ENCODE data around the gene PHIP. TPM values are rescaled to one million over a fixed set of nuclear protein-coding genes. Genes with fewer than 3 reads are reported as not detected.

PHIP gene
- total RNA-seq, 6 experiments from 2014 or later = 15.7 to 18.7 (median 17.6) TPM

DNA sequence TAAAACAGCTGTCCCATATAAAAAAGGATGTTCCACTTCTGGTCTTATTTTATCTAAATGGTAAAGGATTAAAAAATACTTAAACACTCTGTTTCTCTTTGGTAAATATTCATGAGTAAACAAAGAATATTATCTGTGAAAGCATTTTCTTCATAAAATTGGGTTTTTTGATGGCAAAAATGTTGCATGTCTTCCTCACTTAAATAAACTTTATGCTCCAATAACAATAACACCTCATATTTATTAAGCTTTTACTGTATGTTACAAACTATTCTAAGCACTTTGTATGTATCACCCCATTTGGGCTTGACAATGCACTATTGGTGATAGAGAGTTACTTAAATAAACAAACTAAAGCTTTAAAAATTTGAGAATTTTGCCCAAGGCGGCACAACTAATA is 91.9 kb downstream of the PHIP start:
- no peak overlapping the region for H3K27ac Mint-ChIP-seq
- H3K4me3 Mint-ChIP-seq = no peak overlapping the region
- peaks cover 26% of the 10 kb centered on the region for H3K36me3 Mint-ChIP-seq (ENCODE audit: low read depth)
- no peaks in the 10 kb centered on the region for H3K27me3 Mint-ChIP-seq (ENCODE audit: insufficient read depth)
- TF ChIP-seq, protein P1, sequence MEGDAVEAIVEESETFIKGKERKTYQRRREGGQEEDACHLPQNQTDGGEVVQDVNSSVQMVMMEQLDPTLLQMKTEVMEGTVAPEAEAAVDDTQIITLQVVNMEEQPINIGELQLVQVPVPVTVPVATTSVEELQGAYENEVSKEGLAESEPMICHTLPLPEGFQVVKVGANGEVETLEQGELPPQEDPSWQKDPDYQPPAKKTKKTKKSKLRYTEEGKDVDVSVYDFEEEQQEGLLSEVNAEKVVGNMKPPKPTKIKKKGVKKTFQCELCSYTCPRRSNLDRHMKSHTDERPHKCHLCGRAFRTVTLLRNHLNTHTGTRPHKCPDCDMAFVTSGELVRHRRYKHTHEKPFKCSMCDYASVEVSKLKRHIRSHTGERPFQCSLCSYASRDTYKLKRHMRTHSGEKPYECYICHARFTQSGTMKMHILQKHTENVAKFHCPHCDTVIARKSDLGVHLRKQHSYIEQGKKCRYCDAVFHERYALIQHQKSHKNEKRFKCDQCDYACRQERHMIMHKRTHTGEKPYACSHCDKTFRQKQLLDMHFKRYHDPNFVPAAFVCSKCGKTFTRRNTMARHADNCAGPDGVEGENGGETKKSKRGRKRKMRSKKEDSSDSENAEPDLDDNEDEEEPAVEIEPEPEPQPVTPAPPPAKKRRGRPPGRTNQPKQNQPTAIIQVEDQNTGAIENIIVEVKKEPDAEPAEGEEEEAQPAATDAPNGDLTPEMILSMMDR (IDR thresholded peaks at IDR 0.05) = no peak
- no peak for DNase-seq
- H3K4me1 Mint-ChIP-seq (ENCODE audit: low read depth) = no peaks in the 10 kb centered on the region
- H3K9me3 Mint-ChIP-seq = no peaks in the 10 kb centered on the region

DNA sequence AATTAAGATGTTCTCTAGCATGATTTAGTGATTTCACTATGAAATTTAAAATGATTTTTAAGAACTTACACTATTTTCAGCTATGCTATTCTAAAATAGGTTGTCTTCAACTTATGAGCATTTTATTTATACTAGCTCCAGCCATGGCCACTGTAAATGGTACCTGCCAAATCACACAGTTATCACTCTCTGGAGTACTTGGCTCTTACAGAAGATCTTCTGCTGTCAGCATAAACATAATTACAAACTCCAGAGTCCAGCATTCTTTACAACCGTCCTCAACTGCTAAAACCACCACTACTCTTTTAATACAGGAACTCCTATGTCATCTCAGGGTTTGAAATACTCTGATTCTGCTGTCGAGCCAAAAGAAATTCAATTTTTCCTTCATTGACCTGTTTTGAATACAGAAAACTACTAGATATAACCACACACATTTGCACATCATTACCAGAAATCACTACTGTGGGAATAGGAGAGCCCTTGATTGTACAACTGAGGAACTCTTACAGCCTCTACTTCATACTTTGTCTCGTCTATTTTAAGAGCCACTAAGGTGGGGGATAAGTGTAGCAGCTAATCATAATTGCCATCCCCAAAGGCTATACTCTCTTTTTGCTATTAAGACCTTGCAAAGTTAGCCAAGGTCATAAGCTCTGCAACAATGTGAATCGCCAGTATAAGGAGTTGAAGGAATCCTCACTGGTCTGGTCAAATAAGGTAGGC is 93.7 kb downstream of the PHIP start:
- no peaks in the 10 kb centered on the region for H3K4me1 Mint-ChIP-seq (ENCODE audit: low read depth)
- H3K36me3 Mint-ChIP-seq (ENCODE audit: low read depth) = peaks cover 10% of the 10 kb centered on the region; the same call in 1 of the 2 replicates
- no peak for DNase-seq
- no peaks in the 10 kb centered on the region for H3K27me3 Mint-ChIP-seq (ENCODE audit: insufficient read depth)
- no peak overlapping the region for H3K27ac Mint-ChIP-seq
- no peak overlapping the region for H3K4me3 Mint-ChIP-seq
- TF ChIP-seq, protein P1 (IDR thresholded peaks at IDR 0.05) = no peak
- no peaks in the 10 kb centered on the region for H3K9me3 Mint-ChIP-seq

DNA sequence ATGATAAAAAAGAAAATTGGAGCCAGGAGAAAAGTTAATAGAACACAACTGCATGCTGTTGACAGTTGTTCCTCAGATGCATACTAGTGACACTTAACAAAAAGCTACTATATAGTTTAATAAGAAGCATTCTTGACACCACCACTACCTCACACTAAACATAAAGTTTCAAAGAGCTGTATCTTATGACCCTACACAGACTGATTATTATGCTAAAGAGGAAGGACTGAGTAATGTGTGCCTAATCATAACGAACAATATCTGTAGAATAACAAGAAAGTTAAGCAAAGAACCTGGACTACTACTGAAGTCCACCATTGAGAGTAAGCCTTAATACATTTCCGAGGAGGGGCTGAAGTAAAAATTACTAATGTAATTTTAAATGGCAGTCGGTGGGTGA is 110.9 kb downstream of the PHIP start:
- no peaks in the 10 kb centered on the region for H3K27me3 Mint-ChIP-seq (ENCODE audit: insufficient read depth)
- TF ChIP-seq, protein P1 (IDR thresholded peaks at IDR 0.05) = no peak
- peaks cover 21% of the 10 kb centered on the region for H3K36me3 Mint-ChIP-seq (ENCODE audit: low read depth)
- no peak overlapping the region for H3K4me3 Mint-ChIP-seq
- H3K4me1 Mint-ChIP-seq (ENCODE audit: low read depth) = no peaks in the 10 kb centered on the region
- H3K9me3 Mint-ChIP-seq = no peaks in the 10 kb centered on the region
- DNase-seq = no peak
- H3K27ac Mint-ChIP-seq = no peak overlapping the region

DNA sequence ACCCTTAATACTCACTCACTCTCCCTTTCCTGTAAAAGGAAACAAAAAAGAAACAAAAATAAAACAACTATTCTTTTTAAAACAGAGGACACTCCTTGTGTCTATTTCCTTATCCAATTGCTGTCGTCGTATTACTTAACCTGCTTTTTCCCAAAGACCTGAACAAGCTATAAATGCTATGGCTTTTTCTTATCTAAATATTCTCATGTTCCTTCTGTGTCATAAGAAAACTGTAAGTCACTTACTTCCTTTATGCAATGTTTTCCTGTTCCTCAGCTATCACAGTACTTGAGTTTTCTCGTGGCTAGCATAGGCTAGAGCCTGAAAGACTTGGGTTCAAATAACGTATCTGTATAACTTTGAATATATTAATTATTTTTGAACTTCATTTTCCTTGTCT is 111.5 kb downstream of the PHIP start:
- Mint-ChIP-seq H3K27ac (no peak overlapping the region), H3K4me1 (ENCODE audit: low read depth) (no peaks in the 10 kb centered on the region), H3K9me3 (no peaks in the 10 kb centered on the region), H3K27me3 (ENCODE audit: insufficient read depth) (no peaks in the 10 kb centered on the region), H3K36me3 (ENCODE audit: low read depth) (peaks cover 26% of the 10 kb centered on the region), H3K4me3 (no peak overlapping the region)
- DNase-seq = no peak
- TF ChIP-seq, protein P1 (IDR thresholded peaks at IDR 0.05) = no peak

DNA sequence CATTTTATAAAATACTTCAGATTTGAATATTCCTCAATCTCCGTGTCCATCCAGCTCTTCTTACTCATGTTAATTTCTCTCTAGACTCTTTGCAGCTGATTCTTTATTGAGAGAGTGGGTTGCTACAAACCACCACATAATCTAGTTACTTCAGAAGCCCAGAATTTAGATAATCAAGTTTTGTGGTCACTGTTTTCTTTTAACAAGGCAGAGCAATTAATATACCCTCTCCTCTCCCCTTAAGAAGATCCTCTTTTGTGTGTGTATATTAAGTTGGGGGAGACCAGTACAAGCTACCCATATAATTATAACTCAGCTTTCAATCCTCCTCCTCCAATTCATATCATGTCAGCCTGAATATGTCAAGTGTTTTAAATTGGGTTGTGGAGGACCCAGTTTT is 115.6 kb downstream of the PHIP start:
- H3K27ac Mint-ChIP-seq = no peak overlapping the region
- H3K27me3 Mint-ChIP-seq (ENCODE audit: insufficient read depth) = no peaks in the 10 kb centered on the region
- no peak for DNase-seq
- H3K4me1 Mint-ChIP-seq (ENCODE audit: low read depth) = no peaks in the 10 kb centered on the region
- TF ChIP-seq, protein P1 (IDR thresholded peaks at IDR 0.05) = no peak
- peaks cover 12% of the 10 kb centered on the region for H3K36me3 Mint-ChIP-seq (ENCODE audit: low read depth)
- no peaks in the 10 kb centered on the region for H3K9me3 Mint-ChIP-seq
- H3K4me3 Mint-ChIP-seq = no peak overlapping the region

Measured in HFFc6 (cell line).